ENCODE data around the gene PARL.

- TF ChIP-seq CTCF (conservative IDR thresholded peaks at IDR 0.05; ENCODE audit: low read length) (no peak), EZH2phosphoT487 (IDR thresholded peaks at IDR 0.05; ENCODE audit: borderline replicate concordance) (no peak)
These were observed 22.5 kb upstream of the PARL start for GRCh38 chr3:183907176-183907575.
